GM23248 (cell line): ENCODE results near the gene EHMT2. TPM values are rescaled to one million over a fixed set of nuclear protein-coding genes. Genes with fewer than 3 reads are reported as not detected.

Source experiments
- DNase-seq: peaks from one replicate; pipeline ENCODE4 v3.0.0-alpha.2; 2015
- H2AFZ ChIP-seq: fragments of 200-600 bp; sonication (generic); 2 replicates; pipeline ENCODE4 v1.6.1; 2016; ENCODE audit warnings: antibody characterized with exemption
- H3F3A ChIP-seq: fragments of 200-600 bp; sonication (generic); 2 replicates; pipeline ENCODE4 v1.6.1; 2016; ENCODE audit warnings: mild to moderate bottlenecking, antibody characterized with exemption, mixed run types; ENCODE audit not compliant: insufficient read depth
- H3K27ac ChIP-seq: fragments of 200-600 bp; sonication (generic); 2 replicates; pipeline ENCODE4 v1.5.1; 2016; ENCODE audit warnings: mild to moderate bottlenecking
- H3K27me3 ChIP-seq: fragments of 200-600 bp; sonication (generic); replicated peaks from 2 replicates; pipeline ENCODE4 v1.6.1; 2016; ENCODE audit warnings: mild to moderate bottlenecking; ENCODE audit not compliant: insufficient read depth
- H3K36me3 ChIP-seq: fragments of 200-600 bp; sonication (generic); 2 replicates; pipeline ENCODE4 v1.6.1; 2016; ENCODE audit warnings: low read depth, mild to moderate bottlenecking
- H3K4me1 ChIP-seq: fragments of 200-600 bp; sonication (generic); 2 replicates; pipeline ENCODE4 v1.6.1; 2016; ENCODE audit warnings: mild to moderate bottlenecking; ENCODE audit not compliant: insufficient read depth
- H3K4me2 ChIP-seq: fragments of 200-600 bp; sonication (generic); one replicate; pipeline ENCODE4 v1.6.1; 2016; ENCODE audit warnings: mild to moderate bottlenecking; ENCODE audit not compliant: unreplicated experiment
- H3K4me3 ChIP-seq: fragments of 200-600 bp; sonication (generic); 2 replicates; pipeline ENCODE4 v1.5.1; 2016; ENCODE audit warnings: mild to moderate bottlenecking
- H3K79me2 ChIP-seq: fragments of 200-600 bp; sonication (generic); 2 replicates; pipeline ENCODE4 v1.6.1; 2016; ENCODE audit warnings: mild to moderate bottlenecking; ENCODE audit not compliant: insufficient read depth
- H3K9ac ChIP-seq: fragments of 200-600 bp; sonication (generic); 2 replicates; pipeline ENCODE4 v1.6.1; 2016; ENCODE audit warnings: mild to moderate bottlenecking
- H3K9me2 ChIP-seq: fragments of 200-600 bp; sonication (generic); 2 replicates; pipeline ENCODE4 v1.6.1; 2016; ENCODE audit warnings: mixed run types, mild to moderate bottlenecking, moderate library complexity; ENCODE audit not compliant: insufficient read depth
- H3K9me3 ChIP-seq: fragments of 200-600 bp; sonication (generic); one replicate; pipeline ENCODE4 v1.6.1; 2017; ENCODE audit warnings: low read depth
- H4K20me1 ChIP-seq: fragments of 200-600 bp; sonication (generic); 2 replicates; pipeline ENCODE4 v1.6.0; 2016; ENCODE audit not compliant: insufficient read depth
- EZH2 ChIP-seq: fragments of 200-600 bp; sonication (generic); IDR thresholded peaks from 2 replicates; pipeline ENCODE4 v1.6.1; 2018; ENCODE audit warnings: antibody characterized with exemption, mild to moderate bottlenecking; ENCODE audit not compliant: insufficient read depth, poor library complexity, severe bottlenecking
- EZH2phosphoT487 ChIP-seq: fragments of 200-600 bp; sonication (generic); IDR thresholded peaks from 2 replicates; pipeline ENCODE4 v1.6.1; 2018; ENCODE audit warnings: antibody characterized with exemption, moderate library complexity, mild to moderate bottlenecking, low read depth; ENCODE audit not compliant: insufficient read depth
- WGBS, 2 experiments: methylation state at CpG; one replicate each; pipeline ENCODE4 v1.1.6; 2015 to 2017; ENCODE audit warnings: low lambda C conversion rate in 2 of 2, low coverage in 1 of 2; ENCODE audit errors: missing lambda C conversion rate in 2 of 2; 5-methylcytosine and 5-hydroxymethylcytosine counted together
- in situ Hi-C: fragments of 300-500 bp; cut with MboI; formaldehyde crosslinking; loops from 2 replicates; pipeline ENCODE4 v1.15.0; 2020
- polyA plus RNA-seq: library from polyadenylated mRNA; unstranded; fragments of >200 nt; fragmentation: Nextera tagmentation; extraction: Ambion mirVana; gene quantifications from 2 replicates; pipeline ENCODE4 v1.2.1, GENCODE V29; 2016
- total RNA-seq: library from RNA; depleted of rRNA; stranded (reverse); fragments of >200 nt; shearing (Covaris generic); gene quantifications from 2 replicates; pipeline ENCODE4 v1.2.3, GENCODE V29; 2014

Gene EHMT2
- total and polyA plus RNA-seq, 2 experiments from 2014 or later = 27.5 to 41.5 TPM

DNA sequence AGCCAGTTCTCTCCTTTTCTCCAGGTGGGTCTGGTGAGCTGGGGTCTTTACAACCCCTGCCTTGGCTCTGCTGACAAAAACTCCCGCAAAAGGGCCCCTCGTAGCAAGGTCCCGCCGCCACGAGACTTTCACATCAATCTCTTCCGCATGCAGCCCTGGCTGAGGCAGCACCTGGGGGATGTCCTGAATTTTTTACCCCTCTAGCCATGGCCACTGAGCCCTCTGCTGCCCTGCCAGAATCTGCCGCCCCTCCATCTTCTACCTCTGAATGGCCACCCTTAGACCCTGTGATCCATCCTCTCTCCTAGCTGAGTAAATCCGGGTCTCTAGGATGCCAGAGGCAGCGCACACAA, 47.6 kb upstream of the EHMT2 start:
- Histone ChIP-seq H4K20me1 (no peaks in the 10 kb centered on the region), H3K27me3 (no peaks in the 10 kb centered on the region), H3K4me2 (peak overlapping the region; percentile 81), H3K9ac (peak overlapping the region; percentile 64), H3K4me1 (peaks cover 18% of the 10 kb centered on the region), H3F3A (peaks cover 7% of the 10 kb centered on the region; the same call in 1 of the 2 replicates), H3K9me3 (no peaks in the 10 kb centered on the region), H3K4me3 (peak overlapping the region; percentile 70), H3K27ac (peak overlapping the region; percentile 87), H2AFZ (peak overlapping the region; percentile 93), H3K79me2 (no peaks in the 10 kb centered on the region), H3K9me2 (no peaks in the 10 kb centered on the region), H3K36me3 (no peaks in the 10 kb centered on the region)
- 53 to 63% methylated on average over 9 of the region's 9 CpGs for WGBS, 2 experiments
- TF ChIP-seq EZH2 (no peak), EZH2phosphoT487 (no peak)
- no peak for DNase-seq
- in situ Hi-C loops = no loop called here

DNA sequence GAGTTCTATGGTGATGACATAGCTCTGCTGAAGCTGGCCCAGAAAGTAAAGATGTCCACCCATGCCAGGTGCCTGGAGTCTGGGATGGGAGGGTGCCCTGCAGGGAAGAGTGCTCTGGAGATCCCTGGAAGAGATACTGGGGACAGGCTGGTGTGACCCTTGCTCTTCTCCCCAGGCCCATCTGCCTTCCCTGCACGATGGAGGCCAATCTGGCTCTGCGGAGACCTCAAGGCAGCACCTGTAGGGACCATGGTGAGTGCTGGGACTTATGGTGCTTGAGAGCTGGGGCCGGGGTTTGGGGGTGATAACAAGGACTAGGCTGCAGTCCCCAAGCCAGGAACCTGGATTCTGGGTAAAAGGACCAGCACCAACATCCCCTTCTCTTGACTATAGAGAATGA, 46.2 kb upstream of the EHMT2 start:
- whole genome bisulfite sequencing, 2 experiments = 62 to 66% methylated on average over 3 of the region's 3 CpGs
- no peaks in the 10 kb centered on the region for H3K9me3 ChIP-seq
- no peaks in the 10 kb centered on the region for H3K27me3 ChIP-seq
- H2AFZ ChIP-seq = no peak overlapping the region
- H3K9me2 ChIP-seq = no peaks in the 10 kb centered on the region
- H3K9ac ChIP-seq = no peak overlapping the region
- no peaks in the 10 kb centered on the region for H3K79me2 ChIP-seq
- DNase-seq = no peak
- no peak overlapping the region for H3K4me2 ChIP-seq
- no peak overlapping the region for H3K4me3 ChIP-seq
- no peaks in the 10 kb centered on the region for H4K20me1 ChIP-seq
- H3K36me3 ChIP-seq = no peaks in the 10 kb centered on the region
- TF ChIP-seq EZH2phosphoT487 (no peak), EZH2 (no peak)
- no peak overlapping the region for H3K27ac ChIP-seq
- in situ Hi-C loops = no loop called here
- no peaks in the 10 kb centered on the region for H3F3A ChIP-seq
- H3K4me1 ChIP-seq = peaks cover 13% of the 10 kb centered on the region

DNA sequence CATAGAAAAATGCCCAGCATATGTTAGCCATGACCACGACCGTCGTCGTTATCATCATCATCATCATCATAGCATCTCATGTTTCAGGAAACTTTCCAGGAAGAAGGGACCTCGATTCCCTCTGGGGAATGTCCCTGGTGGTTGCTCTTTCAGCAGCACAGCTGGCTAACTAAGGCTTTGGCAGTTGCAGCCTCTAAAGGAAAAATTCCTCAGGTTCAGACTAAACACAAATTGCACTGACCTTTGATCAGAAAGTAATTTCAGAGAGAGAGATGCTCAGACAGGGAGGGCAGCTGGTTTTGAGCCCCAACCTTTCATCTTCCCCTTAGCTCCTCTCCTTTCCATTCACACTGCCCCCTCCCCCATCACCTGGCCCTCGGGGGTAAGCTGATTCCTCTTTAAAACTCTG, 42.8 kb upstream of the EHMT2 start:
- H2AFZ ChIP-seq = no peak overlapping the region
- DNase-seq = peak; percentile 23
- no peaks in the 10 kb centered on the region for H4K20me1 ChIP-seq
- in situ Hi-C loops = no loop called here
- H3K79me2 ChIP-seq = no peaks in the 10 kb centered on the region
- H3K27ac ChIP-seq = no peak overlapping the region
- peaks cover 3% of the 10 kb centered on the region for H3K4me1 ChIP-seq
- no peaks in the 10 kb centered on the region for H3K36me3 ChIP-seq
- H3F3A ChIP-seq = no peaks in the 10 kb centered on the region
- TF ChIP-seq EZH2phosphoT487 (no peak), EZH2 (no peak)
- H3K9ac ChIP-seq = no peak overlapping the region
- H3K4me2 ChIP-seq = no peak overlapping the region
- H3K4me3 ChIP-seq = no peak overlapping the region
- H3K9me2 ChIP-seq = no peaks in the 10 kb centered on the region
- H3K9me3 ChIP-seq = no peaks in the 10 kb centered on the region
- H3K27me3 ChIP-seq = no peaks in the 10 kb centered on the region
- 27 to 28% methylated on average over 6 of the region's 6 CpGs for WGBS, 2 experiments

DNA sequence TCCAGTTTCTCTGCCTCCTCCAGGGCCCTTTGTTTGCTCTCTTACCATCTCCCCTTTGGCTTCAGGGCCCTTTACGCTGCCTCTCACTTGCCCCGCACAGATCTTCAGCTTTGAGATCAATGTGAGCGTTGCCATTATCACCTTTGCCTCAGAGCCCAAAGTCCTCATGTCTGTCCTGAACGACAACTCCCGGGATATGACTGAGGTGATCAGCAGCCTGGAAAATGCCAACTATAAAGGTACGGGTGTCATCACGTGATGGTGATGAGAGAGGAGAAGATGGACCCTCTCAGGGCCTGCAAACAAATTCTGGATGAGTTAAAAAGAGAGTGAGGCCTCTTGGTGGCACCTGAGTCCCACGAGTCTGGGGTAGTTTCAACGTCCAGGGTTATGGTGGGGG, 38.3 kb upstream of the EHMT2 start:
- WGBS, 2 experiments = 77 to 79% methylated on average over 9 of the region's 9 CpGs

DNA sequence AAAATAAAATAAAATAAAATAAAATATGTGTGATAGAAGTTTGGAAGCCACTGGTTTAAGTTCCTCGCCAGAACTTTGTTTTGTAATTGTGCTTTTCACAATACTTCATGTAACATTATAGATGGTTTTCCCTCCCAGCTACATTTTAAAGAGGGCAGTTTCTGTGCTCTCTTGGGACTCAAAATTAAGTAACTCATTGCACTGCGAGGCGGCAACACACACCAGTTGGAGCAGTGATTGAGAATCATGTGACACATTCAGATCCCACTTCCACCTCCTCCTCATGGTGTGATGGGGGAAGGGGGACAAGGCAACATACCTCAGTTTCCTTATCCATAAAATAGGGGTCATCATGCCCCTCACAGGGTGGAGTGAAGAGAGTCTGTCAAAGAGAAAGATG, 37.5 kb upstream of the EHMT2 start:
- Histone ChIP-seq H3K4me3 (no peak overlapping the region), H4K20me1 (no peaks in the 10 kb centered on the region), H2AFZ (no peak overlapping the region), H3K79me2 (no peaks in the 10 kb centered on the region), H3F3A (no peaks in the 10 kb centered on the region), H3K9me2 (no peaks in the 10 kb centered on the region), H3K4me1 (no peaks in the 10 kb centered on the region), H3K9me3 (no peaks in the 10 kb centered on the region), H3K4me2 (no peak overlapping the region), H3K27me3 (no peaks in the 10 kb centered on the region), H3K9ac (no peak overlapping the region), H3K27ac (no peak overlapping the region), H3K36me3 (no peaks in the 10 kb centered on the region)
- TF ChIP-seq EZH2phosphoT487 (no peak), EZH2 (no peak)
- in situ Hi-C loops = no loop called here
- DNase-seq = no peak
- WGBS, 2 experiments = 85 to 89% methylated on average over 3 of the region's 3 CpGs

More for the DNA sequence above, 38.3 kb upstream of the EHMT2 start:
- Histone ChIP-seq H3K4me1 (no peaks in the 10 kb centered on the region), H3K4me3 (no peak overlapping the region), H3K79me2 (no peaks in the 10 kb centered on the region), H3F3A (no peaks in the 10 kb centered on the region), H3K4me2 (no peak overlapping the region), H3K9me3 (no peaks in the 10 kb centered on the region), H2AFZ (no peak overlapping the region), H4K20me1 (no peaks in the 10 kb centered on the region), H3K36me3 (no peaks in the 10 kb centered on the region), H3K9me2 (no peaks in the 10 kb centered on the region), H3K27ac (no peak overlapping the region), H3K9ac (no peak overlapping the region), H3K27me3 (no peaks in the 10 kb centered on the region)
- TF ChIP-seq EZH2phosphoT487 (no peak), EZH2 (no peak)
- DNase-seq = no peak
- in situ Hi-C loops = no loop called here
